Measurements from ENCODE around the gene TTBK2.

GRCh38 chr15:42933886-42934667 is 13.5 kb upstream of the TTBK2 start:
- TF ChIP-seq, protein P1, sequence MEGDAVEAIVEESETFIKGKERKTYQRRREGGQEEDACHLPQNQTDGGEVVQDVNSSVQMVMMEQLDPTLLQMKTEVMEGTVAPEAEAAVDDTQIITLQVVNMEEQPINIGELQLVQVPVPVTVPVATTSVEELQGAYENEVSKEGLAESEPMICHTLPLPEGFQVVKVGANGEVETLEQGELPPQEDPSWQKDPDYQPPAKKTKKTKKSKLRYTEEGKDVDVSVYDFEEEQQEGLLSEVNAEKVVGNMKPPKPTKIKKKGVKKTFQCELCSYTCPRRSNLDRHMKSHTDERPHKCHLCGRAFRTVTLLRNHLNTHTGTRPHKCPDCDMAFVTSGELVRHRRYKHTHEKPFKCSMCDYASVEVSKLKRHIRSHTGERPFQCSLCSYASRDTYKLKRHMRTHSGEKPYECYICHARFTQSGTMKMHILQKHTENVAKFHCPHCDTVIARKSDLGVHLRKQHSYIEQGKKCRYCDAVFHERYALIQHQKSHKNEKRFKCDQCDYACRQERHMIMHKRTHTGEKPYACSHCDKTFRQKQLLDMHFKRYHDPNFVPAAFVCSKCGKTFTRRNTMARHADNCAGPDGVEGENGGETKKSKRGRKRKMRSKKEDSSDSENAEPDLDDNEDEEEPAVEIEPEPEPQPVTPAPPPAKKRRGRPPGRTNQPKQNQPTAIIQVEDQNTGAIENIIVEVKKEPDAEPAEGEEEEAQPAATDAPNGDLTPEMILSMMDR (IDR thresholded peaks at IDR 0.05; ENCODE audit: low read length): no peak
- TF ChIP-seq EZH2 (IDR thresholded peaks at IDR 0.05; ENCODE audit: borderline replicate concordance, low read length): no peak
